IPS-NIHi7 (cell line): ENCODE results near the gene CA4.
"Not testable (repeated sequence)": the region's sequence is repeated elsewhere in the genome, so short reads cannot be mapped to it uniquely, and the experiment has no call there.

Source experiments
- DNase-seq: peaks from one replicate; pipeline ENCODE4 v3.0.0; 2012; ENCODE audit warnings: mixed read lengths; ENCODE audit errors: extremely low spot score

CA4 gene

DNA sequence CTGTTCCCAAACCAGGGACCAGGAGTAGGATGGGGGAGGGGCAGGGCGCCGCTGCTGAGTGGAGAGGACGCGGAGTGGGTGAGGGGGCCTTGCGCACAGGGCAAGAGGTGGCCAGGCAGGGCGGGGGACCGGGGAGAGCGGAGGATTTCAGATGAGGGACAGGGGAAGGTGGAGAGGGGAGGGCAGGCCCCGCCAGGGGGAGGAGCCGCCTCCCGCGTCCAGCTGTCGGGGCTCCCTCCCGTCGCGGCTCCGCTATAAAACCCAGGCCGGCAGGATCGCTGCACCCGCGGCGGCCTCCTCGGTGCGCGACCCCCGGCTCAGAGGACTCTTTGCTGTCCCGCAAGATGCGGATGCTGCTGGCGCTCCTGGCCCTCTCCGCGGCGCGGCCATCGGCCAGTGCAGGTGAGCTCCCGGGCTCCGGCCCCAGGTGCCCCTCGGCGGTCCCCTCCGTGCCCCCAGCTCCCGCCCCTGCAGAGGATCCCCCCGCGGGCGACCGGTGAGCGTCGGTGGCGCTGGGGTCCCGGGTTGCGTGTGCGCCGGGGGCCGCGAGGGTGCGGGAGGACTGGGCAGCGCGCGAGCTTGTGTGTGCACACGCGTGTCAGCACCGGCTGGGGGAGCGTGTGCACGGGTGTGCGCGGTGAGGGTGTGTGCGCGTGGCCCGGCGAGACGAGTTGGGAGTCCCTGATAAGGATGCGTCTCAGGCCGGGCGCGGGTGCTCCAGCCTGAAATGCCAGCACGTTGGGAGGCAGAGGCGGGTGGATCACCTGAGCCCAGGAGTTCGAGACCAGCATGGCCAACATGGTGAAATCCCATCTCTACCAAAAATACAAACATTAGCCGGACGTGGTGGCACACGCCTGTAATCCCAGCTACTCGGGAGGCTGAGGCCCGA lies at the start of gene CA4:
Gene CA4 (plus strand): TSS at position 283 of the 892 bp plus-strand sequence. CDS start 62 bp downstream, at position 345.
- DNase-seq, result peak; percentile 55

DNA sequence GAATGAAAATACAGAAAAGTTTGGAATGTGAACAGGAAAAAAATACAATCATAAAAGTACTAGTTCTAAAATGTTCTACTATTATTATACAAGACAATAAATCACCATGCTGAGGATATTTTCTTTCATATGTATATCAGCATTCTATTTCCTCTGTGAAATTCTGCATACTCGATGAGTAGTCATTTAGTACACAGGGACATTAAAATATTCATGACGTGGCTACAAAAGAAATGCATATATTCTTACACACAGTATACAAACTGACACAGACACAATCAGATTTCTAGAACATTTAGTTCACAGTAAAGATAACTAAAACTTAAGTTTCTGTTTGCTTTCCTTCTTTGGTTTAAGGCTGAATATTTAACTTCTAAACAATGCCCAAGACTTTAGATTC lies 49.2 kb upstream of the CA4 start:
- DNase-seq, result not testable (repeated sequence)

DNA sequence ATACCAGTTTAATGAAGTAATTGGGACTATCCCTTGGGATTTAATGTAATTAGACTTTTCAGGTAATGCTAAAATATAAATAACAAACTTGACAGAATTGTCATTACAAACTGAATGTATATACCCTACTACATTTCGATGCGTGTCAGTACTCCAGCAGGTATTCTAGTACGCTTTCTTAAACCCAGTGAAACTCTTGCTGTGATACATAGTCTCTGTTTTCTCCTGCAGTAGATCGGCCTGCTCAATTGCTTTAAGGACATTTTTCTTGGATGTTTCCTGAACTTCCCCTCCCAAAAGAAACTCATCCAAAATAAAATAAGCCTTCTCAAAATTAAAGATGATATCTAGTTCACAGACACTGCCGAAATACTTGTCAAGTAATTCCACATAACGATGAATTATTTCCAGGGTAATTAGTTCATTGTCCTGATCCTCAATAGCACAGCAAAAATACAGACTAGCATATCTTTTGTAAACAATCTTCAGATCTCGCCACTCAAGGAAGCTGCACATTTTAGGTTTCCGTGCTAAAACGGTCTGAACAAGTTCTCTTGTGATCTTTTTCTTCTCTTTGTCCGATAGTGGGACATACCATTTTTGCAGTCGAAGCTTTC lies 47.6 kb upstream of the CA4 start:
- not testable (repeated sequence) for DNase-seq

DNA sequence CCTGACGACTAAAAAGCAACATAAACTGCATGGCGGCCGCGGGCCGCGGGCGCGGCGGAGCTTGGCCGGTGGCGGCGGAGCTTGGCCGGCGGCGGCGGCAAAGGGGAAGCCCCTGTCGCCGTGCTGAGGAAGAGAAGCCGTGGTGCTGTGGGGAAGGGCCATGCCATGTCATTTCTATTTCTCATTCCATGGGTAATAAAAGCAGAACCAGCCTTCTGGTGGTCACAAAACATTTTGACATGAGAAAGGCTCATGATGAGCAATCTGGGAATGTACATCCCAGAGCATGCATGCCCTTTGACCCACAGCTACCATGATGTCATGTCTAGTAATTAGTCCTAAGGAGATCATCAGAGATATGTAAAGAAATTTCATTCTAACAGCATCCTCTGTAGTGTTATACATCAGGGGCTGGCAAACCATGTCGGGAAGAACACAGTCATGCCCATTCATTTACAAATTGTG lies 47.1 kb upstream of the CA4 start:
- DNase-seq, result no peak

DNA sequence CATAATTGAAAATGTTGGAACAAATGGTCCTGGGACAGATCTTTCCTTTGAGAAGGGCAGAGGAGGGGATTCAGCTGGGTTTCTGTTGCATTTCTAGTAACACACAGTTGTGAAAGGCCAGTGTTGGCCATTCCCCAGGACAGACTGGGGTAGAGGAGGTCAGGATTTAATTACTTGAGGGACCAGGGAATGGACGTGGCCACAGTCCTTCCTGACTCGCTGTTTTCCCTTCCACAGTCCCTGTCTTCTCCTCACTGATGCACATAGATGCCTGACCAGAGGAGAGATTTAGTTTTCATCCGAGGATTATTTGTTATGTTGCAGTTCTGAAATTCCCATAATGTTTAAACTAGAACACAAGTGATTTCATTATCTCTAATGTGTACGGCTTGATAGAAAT lies 45.8 kb upstream of the CA4 start:
- no peak for DNase-seq

DNA sequence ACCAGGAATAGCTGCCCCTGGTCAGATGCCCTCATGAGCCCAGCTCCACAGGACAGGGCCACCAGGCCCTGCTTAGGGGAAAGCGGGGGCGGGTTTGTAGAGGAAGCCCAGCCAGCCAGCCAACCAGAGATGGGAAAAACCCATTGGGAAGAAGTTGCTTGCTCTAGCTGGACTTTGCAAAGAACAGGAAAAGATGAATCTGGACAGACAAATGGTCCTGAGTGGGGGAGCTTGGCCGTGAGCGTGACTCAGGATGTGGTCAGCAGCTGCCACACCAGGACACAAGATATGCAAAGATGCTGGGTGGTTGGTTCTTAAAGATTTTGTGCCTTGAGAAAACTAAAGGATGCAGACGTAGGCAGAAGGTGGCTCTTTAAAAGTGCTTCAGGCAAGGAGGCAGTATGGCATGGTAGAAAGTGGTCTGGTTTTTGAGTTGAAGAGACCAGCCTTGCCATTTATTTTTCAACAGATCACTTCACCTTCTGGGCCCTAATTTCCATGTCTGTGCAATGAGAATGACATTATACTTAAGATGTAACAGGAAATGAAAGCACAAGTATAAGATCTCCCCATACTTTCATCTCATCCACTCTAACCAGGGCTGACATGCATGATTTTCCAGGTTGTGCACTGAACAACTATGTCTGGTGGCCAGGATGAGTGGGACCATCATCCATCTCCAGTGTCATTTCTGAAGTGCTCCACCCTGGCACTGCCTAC lies 43.3 kb upstream of the CA4 start:
- DNase-seq, result no peak

DNA sequence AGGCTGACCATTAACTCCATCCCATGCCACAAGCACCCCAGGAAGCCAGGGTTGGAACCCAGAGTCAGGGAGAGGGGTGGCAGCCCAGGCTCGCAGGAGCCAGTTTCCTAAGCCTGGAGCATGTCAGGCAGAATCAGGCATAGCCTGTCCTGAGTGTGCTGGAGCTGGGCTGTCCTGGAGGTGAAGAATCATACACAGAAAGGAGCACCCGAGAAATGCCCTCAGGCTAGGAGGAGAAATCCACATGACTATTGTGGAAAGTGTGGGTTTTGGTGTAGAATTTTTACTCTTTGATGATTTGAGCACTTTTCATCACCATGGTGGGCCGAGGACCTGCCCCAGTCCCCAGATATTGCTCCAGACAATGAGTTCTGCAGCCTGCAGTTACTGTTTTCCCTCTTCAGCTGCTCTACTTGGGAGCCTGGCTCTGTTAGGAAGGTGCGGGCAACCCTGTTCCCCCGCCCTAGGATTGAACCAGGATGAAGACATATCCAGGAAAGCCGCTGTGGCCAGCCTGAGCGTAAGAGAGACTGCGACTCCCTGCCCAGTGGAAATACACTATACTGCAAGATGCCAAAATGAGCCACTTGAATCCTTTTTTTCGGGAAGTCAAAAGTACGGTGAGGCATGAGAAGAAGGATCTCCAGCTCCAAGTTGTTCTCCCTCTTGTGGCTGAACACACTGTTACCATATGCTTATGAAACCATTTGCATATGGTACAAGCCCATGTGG lies 42.1 kb upstream of the CA4 start:
- DNase-seq, result no peak

DNA sequence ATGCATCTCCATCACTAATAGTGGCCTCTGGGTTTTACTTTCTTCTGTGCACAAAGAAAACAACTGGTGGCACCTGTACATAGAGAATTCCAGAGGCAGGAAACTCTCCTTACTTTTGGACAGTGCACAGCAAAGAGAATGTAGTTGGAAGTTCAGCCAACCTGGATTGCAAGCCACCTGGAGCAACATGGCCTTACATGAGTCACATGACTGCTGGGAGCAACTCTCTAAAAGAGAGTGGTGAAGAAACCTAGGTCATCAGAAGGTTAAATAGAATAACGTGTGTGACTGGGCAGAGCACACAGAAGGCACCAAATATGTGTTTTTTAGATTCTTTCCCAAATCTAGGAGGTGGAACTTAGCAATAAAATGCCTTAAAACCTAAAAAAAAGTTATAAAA lies 41.5 kb upstream of the CA4 start:
- not testable (repeated sequence) for DNase-seq

DNA sequence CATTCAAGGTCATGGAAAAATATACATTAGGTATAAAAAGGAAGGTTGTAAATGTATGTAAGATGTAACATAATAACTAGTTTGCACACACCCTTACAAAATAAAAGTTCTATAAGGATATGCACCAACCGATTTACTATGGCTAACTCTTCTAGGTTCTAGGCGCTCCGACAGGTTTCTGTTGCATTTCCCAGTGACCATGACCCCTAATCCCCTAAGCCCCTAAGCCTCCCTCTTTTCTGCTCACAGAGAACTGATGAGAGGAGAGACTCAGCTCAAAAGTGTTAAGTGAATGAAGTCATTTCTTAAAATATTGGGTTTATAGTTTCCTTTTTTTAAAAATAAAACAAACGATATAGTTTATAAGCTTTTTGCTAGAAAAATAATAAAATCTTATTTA lies 41.1 kb upstream of the CA4 start:
- no peak for DNase-seq

DNA sequence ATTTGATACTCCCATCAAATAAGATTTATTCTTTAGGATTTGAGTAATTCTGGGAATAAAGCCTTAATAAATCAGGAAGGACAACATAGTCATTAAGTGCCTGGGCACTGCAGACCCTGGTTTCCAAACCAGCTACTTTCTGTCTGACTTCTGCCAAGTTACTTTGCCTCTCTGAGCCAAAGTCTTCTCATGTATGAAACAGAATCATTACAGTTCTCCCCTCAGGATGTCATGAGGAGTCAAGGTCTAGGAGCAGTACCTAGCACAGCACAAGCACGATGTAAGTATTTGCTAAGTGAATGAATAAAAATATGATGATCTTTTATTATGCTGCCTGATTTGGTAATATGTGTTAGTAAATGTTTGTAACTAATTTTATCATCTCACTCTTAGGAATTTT lies 40.6 kb upstream of the CA4 start:
- no peak for DNase-seq

DNA sequence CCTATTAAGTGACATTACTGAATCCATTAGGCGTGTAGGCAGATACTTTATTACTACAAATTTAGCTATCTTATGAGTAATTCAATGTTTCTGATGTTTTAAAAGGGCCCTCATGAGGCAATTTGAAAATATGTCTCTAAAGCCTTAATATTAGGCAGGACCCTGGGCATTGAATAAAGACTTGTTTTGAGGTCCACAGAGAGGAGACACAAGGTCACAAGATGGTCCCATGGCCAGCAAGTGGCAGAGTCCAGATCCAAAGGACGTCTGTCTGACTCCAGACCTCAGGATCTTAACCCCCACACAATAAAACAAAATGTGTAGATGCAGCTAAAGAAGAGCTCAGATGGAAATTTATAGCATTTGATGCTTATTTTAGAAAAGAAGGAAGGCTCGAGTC lies 39.2 kb upstream of the CA4 start:
- DNase-seq, result no peak

DNA sequence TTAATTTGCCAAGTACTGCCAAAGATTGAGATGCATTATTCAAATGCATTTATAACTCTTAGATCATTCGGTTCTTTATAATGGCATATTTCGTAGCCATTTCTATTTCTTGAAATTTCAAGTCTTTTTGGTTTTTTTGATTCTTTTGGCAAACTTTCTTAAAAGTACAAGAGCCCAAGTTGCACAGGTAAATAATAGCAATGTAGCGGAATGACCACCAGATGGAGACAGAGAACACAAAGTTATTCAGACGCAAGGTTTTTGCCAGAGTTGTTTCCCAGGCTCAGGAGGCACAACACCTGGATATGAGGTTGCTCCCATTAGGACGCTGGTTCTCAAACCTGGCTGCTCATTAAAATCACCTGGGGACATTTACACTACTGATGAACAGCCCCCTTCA lies 38.1 kb upstream of the CA4 start:
- not testable (repeated sequence) for DNase-seq

DNA sequence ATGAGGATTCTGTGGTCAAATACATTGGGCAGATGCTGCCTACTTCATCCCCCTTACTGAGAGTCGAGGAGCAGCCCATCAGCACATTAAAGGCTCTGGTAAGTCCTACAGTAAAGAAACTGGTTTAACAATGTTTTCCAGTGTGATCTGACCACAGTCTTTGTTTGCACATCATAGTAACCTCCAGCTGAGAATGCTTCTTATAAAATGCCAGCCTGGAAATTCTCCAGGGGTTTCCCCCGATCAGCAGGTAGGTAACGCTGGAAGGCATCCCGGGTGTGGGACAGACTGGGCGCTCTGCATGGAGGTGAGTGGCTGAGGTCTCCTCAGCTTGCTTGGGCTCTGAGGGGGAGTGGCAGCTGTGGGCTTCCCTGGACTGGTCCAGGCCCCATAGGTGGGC lies 34.4 kb upstream of the CA4 start:
- DNase-seq, result not testable (repeated sequence)

DNA sequence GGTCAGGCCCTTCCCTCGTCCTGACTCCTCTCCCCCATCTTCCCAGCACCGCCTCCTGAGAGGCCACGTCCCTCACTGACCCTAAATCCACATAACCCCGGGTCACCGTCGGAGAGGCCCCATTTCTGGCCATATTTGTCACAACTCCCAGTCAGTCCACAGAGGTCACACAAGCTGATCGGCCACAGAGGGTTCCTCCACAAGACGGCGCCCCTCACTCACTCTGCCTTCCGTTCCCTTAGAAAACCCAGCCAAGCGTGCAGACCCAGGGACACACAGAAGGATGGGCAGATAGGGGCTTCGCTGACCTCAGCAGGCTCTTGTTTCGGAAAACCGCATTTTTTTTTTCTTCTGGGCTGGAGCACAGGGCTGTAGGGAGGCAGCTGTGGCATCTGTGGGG lies 33.6 kb upstream of the CA4 start:
- DNase-seq, result not testable (repeated sequence)

DNA sequence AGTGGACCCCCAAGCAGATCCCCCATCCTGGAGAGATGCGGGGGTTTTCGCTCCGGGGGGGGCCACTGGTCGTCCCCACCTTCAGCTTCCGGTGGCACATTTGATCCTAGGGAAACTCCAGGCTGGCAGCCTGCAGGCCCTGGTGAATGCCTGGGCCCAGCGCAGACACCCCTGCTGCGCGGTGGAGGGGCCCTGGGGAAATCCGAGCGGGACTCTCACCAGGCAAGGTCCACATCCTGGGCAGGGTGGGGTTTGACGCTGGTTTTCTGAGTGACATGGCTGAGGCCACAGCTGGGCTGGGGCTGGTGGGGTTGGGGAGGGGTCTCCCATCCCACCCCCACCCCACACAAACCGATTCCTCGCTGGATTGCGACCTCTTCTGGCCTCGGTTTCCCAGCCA lies 30.6 kb upstream of the CA4 start:
- not testable (repeated sequence) for DNase-seq

DNA sequence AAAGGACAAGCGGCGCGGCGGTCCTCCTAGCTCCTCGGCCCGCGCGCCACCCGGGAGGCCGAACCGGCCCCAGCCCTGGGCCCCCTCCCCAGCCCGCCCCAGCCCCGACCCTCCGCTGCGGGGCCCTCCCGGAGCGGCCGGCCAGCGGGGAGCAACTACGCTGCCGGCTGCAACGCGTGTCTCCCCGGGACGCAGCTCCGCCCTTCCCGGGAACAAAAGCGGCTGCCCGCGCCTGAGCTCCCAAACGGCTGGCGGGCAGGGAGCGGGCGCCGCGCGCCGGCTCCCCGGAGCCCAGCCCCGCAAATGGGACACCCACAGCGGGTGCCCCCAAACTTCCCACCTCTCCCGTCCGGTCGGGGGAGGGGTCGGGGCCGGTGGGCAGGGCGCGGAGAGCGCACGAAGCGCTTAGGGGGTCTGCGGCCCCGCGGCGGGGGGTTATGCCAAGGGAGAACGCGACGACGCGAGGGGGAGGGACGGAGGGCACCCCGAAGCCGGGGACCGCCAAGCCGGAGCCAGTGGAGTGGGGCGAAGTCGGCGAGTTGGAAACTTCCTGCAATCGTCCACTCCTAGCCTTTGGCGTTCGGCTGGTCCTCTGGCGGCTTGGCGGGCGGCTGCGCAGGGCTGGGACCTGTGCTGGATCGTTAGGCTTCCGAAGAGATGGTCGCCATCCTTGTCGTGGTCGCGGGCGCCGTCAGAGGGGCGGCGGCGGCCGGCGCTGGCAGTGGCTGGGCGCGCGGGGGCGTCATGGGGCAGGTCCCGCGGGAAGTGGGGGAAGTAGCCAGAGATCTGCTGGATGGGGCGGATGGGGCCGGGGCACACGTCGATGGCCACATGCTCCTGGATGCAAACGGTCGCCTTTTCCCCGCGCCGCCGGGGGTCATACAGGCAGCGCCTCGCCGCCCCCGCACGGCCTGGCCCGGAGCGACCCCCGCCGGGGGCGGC lies 29.7 kb upstream of the CA4 start:
- not testable (repeated sequence) for DNase-seq

DNA sequence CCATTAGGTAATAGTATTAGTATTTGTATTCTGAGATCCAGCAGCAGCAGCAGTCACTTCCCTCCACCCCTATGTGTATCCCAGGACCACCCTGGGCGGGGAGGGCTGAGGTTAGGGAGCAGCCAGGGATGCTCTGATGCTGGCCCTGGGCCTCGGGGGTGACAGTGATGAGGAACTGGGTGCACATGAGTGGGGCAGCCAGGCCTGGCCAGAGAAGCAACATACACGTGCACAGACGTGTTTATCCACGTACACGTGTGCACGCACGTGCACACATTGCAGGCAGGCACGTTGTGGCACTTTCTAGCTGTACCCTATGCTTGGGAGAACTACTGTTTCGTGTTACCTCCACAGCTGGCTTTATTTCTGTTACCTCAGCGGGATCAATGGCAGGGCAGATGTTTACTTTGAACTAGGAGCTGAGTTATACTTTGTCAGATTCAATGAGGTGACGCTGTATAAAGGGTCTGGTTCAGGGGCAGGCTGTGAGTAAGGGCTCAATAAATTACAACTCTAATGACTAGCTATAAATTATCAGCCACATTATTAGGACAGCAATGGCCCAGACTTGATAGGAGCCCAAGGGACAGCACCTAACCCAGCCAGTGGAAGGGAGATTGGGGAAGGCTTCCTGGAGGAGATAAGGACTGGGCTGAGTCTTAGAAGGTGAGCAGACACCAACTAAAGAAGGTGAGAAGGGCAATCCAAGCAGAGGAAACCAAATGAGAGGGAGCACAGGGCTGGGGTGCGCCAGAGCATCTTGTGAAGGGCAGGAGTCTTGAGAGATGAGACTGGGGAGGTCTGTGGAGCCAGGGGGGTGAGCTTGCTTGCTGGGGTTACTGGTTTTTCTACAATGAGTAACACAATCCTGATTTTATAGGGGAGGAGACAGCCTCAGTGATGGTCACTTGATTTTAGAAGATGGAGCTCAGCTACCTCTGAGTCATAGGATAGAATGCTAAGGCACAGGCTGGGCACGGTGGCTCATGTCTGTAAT lies 22.4 kb upstream of the CA4 start:
- no peak for DNase-seq

DNA sequence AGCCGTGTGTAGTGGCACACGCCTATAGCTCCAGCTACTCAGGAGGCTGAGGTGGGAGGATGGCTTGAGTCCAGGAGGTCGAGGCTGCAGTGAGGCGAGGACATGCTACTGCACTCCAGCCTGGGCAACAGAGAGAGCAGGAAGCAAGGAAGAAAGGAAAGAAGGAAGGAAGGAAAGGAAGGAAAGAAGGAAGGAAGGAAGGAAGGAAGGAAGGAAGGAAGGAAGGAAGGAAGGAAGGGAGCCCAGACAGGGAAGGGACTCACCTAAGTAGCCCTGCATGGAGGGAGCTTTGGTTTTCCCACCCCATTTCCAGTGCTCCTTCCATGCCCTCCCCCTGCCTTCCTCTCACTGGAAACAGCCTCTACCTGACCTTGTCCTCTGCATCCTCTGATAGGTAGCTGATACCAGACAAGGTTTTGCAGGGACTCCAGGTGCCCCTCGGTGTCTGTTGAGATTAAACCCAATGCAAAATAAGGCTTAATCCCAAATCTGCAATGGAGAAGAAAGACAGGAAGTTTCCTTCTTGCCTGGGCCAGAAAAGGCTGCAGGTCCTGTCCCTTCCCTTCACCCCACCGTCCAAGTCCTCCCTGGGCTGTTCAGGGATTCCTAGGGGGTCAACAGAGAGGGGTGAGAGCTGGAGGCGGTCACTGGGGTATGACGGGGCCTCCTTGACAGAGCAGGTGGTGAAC lies 21.5 kb upstream of the CA4 start:
- DNase-seq, result no peak

DNA sequence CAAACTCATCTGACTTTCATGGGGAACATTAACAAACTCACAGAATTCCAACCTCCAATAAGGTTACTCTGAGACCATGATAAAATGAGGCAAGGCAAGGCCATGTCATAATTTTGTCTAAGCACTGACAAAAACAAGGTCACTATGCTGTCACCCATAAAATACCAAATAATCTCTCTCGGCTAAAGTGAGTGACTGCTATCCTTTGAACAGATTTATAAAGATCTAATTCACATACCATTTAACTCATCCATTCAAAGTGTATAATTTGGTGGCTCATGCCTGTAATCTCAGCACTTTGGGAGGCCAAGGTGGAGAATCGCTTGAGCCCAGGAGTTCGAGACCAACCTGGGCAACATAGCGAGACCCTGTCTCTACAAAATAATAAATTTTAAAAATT lies 20.6 kb upstream of the CA4 start:
- DNase-seq, result no peak
